GM12873 (cell line): ENCODE results near the gene KIF25.

ENCODE experiments used
- TF ChIP-seq, protein P1 (sequence below): IDR thresholded peaks from 2 replicates; pipeline ENCODE4 v1.5.1; 2012; ENCODE audit warnings: low read depth, mild to moderate bottlenecking, moderate library complexity, low read length, control low read depth; ENCODE audit not compliant: insufficient read depth; ENCODE audit errors: missing control alignments

KIF25 gene, protein sequence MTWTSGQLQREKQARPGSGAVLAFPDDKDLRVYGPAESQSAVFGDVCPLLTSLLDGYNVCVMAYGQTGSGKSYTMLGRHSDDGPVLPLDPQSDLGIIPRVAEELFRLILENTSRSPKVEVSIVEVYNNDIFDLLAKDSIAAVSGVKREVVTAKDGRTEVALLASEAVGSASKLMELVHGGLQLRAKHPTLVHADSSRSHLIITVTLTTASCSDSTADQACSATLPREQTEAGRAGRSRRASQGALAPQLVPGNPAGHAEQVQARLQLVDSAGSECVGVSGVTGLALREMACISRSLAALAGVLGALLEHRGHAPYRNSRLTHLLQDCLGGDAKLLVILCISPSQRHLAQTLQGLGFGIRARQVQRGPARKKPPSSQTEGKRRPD

DNA sequence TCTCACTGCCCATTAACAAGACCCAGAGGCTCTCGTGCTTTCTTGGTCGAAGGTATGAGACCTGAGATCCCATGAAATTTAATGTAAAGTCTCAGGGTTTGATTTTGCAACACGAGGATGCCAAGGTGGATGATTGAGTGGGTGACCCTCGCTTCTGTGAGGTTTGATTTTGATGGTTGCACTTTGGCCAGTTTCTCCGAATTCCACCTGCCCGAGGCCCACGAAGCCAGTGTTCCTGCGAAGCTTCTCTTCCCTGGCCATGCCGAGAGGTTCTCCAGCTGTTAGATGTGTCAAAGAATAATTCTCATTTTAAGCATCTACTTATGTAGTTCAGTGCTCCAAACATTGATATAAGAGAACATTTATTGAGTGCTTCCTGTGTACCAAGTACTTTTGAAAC, at the start of gene KIF25:
Gene KIF25, plus strand, starts transcription at position 30 of the 400 bp plus-strand sequence. CDS start 31,915 bp downstream, outside the sequence.
- TF ChIP-seq, protein P1, sequence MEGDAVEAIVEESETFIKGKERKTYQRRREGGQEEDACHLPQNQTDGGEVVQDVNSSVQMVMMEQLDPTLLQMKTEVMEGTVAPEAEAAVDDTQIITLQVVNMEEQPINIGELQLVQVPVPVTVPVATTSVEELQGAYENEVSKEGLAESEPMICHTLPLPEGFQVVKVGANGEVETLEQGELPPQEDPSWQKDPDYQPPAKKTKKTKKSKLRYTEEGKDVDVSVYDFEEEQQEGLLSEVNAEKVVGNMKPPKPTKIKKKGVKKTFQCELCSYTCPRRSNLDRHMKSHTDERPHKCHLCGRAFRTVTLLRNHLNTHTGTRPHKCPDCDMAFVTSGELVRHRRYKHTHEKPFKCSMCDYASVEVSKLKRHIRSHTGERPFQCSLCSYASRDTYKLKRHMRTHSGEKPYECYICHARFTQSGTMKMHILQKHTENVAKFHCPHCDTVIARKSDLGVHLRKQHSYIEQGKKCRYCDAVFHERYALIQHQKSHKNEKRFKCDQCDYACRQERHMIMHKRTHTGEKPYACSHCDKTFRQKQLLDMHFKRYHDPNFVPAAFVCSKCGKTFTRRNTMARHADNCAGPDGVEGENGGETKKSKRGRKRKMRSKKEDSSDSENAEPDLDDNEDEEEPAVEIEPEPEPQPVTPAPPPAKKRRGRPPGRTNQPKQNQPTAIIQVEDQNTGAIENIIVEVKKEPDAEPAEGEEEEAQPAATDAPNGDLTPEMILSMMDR, result no peak

DNA sequence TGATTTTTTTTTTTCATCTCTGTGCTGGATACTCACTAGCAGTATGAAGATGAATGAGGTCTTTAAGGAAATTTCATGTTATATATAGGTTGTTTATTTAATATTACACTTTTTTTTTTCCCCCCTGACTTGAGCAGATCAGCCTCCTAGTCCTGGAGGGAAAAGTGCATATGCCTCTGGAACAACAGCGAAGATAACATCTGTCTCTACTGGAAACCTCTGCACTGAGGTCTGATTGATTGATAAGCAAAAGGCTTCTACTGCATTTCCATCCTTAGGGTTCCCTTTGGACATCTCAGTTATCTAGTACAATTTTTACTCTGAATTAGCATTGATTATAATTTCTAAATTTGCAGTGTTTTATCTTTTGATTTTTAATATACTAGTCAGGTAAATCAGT, 49.8 kb upstream of the KIF25 start:
- TF ChIP-seq, protein P1, result no peak

DNA sequence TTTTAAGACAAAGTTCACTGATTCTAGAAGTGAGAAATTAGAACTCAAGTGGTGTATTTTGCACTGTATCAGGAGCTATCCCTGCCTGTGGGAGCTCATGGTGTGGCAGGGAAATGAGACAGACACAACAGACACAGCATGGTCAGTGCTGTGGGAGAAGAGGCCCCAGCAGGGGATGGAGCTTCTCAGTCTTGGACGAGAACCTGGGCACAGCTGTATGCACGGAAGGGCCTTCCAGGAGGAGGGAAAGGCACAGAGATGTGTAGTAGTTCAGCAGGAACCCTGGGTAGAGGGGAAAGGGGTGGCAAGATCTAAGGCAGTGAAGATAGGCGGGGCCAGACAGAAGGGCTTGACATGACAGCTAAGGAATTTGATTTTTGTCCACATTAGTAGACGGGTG, 48.8 kb upstream of the KIF25 start:
- TF ChIP-seq, protein P1, result no peak

DNA sequence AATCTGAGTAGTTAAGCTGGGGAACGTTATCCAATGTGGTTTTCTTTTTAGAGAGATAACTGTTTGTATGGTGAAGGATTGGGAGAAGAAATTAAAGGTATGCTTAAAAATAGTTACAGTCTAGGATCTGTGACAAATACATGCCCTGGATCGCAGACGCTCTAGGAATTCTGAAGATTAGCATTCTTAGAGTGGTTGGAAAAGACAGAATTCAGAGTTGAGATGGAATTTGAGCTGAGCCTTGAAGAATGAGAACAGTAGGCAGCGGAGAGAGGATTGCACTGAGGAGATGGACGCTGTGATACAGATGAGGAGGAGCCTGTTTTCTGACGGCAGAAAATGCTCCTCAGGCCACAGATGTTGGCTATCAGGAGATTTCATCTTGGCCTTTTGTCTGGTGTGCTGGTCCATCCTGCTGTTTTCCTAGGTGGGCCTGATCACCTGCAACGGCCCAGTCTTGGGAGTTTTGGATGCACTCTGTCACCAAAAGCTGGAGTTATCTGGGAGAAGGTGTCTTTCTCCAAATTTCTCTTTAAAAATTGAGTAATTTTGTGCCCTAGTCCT, 48.3 kb upstream of the KIF25 start:
- TF ChIP-seq, protein P1, result no peak

DNA sequence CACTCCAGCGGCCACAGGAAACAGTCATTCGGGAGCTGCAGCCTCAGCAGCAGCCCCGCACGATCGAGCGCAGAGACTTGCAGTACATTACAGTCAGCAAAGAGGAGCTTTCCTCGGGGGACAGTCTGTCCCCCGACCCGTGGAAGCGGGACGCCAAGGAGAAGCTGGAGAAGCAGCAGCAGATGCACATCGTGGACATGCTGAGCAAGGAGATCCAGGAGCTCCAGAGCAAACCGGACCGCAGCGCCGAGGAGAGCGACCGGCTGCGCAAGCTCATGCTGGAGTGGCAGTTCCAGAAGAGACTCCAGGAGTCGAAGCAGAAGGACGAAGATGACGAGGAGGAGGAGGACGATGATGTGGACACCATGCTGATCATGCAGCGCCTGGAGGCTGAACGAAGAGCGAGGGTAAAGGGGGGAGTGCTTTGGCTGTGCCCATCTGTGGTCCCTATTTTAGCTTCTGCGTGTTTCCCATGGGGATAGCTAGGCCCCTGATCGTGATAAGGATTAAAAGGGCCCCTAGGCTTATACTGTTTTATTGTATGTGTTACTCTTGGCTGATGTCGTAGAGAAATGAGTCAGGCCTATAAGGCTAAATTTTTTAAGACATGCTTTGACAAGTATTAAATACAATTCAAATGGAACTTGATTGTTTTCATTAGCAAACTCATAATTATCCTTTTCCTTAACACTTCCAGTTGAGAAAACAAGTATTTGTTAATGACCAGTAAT, 45.5 kb upstream of the KIF25 start:
- TF ChIP-seq, protein P1, result no peak

DNA sequence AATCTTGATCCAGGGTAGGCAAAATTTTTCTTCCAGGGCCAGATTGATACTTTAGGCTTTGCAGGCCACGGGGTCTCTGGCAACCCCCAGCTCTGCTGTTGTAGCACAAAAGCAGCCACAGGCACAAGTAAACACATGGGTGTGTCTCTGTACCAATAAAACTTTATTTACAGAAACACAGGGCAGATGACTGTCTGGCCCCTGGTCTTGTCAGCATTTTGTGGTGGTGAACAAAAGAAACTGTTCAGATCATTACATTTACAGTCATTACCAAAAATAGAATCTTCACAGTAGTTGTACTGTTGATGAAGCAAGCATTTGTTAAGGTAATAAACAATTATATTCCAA, 45.0 kb upstream of the KIF25 start:
- TF ChIP-seq, protein P1, result no peak

DNA sequence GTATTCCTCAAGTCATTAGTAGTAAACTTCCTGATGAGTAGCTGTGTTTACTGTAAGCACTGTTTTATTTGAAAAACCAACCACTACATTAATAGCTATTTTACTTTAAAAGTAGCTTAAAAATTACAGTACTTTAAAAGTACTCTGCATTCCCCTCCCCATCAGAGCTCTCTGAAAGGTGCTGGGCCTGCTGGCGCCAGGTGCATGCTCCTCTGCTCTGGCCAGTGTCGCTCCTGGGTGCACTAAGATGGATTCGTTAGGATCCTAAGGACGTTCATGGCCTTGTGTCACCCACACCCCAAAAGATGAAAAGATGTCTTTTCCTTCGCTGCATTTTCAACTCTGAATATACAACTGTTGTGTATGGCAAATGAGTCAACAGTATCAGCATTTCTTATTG, 43.9 kb upstream of the KIF25 start:
- TF ChIP-seq, protein P1, result no peak
